AG09319 (cell line): ENCODE measurements around the gene MYOG.

Source experiments
- DNase-seq: peaks from one replicate; pipeline ENCODE4 v3.0.0-alpha.2; 2010; ENCODE audit warnings: low read depth; ENCODE audit errors: extremely low read depth
- TF ChIP-seq, protein P1 (sequence below): IDR thresholded peaks from 2 replicates; pipeline ENCODE4 v1.5.1; 2011; ENCODE audit warnings: low read depth, mild to moderate bottlenecking, inconsistent platforms, low read length, moderate library complexity

MYOG gene

DNA sequence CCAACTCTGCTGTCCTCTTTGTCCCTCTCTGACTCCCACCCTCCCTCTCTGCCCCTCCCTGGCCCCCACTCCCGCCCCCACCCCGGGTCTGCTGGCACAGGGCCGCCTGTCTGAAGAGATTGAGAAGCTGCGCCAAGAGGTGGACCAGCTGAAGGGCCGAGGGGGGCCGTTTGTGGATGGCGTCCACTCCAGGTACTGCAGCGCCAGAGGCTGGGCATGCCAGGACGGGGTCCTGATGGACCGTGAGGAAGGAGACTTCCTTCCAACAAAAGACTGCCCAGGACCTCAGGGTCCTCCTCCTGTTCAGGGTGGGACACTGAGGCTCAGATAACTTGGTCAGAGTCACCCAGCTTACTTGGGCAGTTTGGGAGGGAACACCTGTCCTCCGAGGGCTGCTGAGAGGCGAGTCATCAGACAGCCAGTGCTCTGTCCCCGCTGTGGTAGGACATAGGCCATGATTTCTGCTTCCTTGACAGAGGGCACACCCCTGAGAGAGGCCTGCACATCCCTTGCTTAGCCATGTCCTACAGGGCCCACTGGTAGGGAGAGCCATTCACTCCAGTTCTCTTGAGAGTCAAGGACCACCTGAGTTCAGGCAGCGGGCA, 36.1 kb downstream of the MYOG start:
- TF ChIP-seq, protein P1, sequence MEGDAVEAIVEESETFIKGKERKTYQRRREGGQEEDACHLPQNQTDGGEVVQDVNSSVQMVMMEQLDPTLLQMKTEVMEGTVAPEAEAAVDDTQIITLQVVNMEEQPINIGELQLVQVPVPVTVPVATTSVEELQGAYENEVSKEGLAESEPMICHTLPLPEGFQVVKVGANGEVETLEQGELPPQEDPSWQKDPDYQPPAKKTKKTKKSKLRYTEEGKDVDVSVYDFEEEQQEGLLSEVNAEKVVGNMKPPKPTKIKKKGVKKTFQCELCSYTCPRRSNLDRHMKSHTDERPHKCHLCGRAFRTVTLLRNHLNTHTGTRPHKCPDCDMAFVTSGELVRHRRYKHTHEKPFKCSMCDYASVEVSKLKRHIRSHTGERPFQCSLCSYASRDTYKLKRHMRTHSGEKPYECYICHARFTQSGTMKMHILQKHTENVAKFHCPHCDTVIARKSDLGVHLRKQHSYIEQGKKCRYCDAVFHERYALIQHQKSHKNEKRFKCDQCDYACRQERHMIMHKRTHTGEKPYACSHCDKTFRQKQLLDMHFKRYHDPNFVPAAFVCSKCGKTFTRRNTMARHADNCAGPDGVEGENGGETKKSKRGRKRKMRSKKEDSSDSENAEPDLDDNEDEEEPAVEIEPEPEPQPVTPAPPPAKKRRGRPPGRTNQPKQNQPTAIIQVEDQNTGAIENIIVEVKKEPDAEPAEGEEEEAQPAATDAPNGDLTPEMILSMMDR, result no peak
- DNase-seq, result no peak

DNA sequence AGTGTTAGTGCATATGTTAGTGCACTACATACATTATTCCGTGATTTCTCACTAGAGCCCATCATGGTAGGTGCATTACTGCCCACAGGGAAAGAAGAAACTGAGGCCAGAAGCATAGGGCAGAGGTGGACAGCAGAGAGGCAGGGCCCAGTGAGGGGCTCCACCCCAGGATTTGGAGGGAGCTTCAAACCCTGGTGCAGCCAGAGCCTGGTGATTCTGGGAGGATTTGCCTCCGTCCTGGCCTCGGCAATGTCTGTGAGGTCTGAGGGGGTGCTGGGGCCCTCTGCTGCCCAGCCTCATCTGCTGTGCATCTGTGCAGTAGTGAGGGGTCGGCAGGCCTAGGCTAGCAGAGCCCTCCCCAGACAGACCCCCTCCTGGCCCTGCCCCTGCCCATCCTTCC, 36.7 kb downstream of the MYOG start:
- DNase-seq, result no peak
- TF ChIP-seq, protein P1, result no peak

DNA sequence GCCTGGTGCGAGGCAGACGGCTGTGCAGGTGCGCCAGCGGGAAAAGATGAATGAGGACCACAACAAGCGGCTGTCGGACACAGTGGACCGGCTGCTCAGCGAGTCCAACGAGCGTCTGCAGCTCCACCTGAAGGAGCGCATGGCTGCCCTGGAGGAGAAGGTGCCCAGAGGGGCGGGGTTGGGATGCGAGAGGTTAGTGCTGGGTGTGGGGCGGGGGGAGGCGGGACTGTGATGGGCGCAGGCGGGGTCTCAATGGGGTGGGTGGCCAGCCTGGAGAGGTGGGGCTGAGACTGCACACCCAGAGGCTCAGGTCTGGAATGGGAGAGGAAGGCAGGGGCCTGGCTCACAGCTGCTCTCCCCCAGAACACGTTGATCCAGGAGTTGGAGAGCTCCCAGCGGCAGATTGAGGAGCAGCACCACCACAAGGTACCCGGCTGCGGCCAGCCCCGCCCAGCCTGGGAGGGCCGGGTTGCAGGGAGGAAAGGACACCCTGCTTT, 37.2 kb downstream of the MYOG start:
- no peak for DNase-seq

DNA sequence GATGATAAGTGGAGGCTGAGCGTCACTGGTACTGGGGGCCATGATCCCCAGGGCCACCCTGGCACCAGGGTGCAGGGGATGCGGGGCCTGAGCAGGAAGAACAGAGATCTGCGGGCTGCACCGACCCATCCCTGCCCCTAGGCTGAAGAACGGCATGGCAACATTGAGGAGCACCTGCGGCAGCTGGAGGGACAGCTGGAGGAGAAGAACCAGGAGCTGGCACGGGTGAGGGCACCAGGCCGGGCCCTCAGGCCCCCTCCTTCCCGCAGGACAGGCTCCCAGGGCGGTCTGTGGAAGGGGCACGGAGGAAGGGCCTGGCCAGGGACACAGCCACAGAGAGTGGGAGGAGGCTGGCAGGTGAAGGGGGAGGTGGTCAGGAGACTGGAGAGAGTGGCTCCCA, 37.7 kb downstream of the MYOG start:
- TF ChIP-seq, protein P1, result no peak
- DNase-seq, result no peak

More for the DNA sequence above, 37.2 kb downstream of the MYOG start:
- TF ChIP-seq, protein P1, result no peak

DNA sequence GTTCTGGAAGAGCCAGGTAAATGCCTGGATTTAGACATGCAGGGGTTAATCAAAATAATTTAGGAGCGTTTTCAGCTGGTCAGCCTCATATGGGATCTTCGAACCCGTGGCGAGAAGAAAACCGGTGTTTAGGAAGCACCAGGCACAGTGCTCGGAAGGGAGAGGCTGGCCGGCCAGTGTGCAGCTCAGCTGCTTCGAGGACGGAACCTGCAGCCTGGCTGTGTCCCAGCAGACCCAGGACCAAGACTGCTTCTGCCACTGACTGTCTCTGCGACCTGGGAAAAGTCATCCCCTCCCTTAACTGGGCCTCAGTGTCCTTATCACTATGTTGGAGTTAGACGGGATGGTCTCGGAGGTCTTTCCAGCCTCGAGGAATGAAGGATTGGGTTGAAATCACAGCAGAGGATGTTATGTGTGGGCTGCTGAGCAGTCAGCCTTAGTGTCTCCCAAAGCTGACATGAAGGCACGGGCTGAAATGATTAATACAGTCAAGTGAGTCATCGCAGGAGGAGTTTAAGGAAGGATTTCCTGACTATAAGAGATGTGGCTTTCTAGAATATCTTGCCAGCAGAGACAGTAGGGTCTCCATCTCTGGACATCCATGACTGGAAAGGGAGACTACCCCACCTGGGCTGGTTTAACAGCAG, 38.7 kb downstream of the MYOG start:
- DNase-seq, result peak; percentile 29
- TF ChIP-seq, protein P1, result no peak

DNA sequence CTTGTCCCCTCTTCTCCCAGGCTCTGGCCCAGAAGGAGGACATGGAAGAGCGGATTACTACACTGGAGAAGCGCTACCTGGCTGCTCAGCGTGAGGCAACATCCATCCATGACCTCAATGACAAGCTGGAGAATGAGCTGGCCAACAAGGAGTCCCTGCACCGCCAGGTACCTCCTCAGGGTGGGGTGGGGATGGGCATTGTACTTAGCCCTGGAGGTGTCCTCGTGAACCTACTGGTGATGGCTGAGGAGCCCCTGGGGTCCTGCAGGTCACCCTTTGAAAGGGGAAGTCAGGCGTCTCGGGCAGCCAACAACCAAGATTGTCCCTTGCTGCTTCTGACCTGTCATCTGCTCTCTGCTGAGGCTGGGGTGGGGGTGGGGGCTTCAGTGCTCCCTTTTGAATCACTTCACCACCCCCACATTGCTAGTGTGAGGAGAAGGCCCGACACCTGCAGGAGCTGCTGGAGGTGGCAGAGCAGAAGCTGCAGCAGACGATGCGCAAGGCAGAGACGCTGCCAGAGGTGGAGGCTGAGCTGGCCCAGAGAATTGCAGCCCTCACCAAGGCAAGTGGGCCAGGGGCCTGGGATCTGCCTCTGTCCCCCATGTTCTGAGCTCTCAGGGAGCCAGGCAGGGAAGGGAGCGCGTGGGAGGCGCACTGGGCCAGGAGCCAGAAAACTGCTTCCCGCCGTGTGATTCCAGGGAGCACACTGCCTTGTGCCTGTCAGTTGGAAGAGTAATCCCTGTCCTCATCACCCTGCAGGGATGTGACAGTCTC, 39.8 kb downstream of the MYOG start:
- TF ChIP-seq, protein P1, result no peak
- no peak for DNase-seq

DNA sequence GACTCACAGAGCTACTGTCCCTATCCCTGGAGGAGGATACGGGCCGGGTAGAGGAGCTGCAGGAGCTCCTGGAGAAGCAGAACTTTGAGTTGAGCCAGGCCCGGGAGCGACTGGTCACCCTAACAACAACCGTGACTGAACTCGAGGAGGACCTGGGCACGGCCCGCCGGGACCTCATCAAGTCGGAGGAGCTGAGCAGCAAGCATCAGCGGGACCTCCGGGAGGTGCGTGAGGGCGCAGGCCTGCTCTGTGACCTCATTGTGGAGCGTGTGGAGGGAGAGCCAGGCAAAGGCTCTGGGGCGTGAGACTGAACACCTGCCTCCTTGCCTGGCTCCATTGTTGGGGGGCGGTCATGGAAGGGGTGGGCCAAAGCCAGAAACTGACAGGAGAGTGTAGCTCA, 40.5 kb downstream of the MYOG start:
- TF ChIP-seq, protein P1, result no peak
- no peak for DNase-seq
